Ishikawa (cell line): ENCODE measurements around the gene MARVELD2.

ENCODE experiments used
- CEBPB ChIP-seq: IDR thresholded peaks from 2 replicates; pipeline ENCODE4 v1.6.1; 2012
- EP300 ChIP-seq: IDR thresholded peaks from 2 replicates; pipeline ENCODE4 v1.6.1; 2012; ENCODE audit warnings: borderline replicate concordance
- MAX ChIP-seq: IDR thresholded peaks from 2 replicates; pipeline ENCODE4 v1.6.1; 2012
- NFIC ChIP-seq: IDR thresholded peaks from 2 replicates; pipeline ENCODE4 v1.6.1; 2012
- RAD21 ChIP-seq: IDR thresholded peaks from 2 replicates; pipeline ENCODE4 v1.6.1; 2012; ENCODE audit warnings: low read depth
- REST ChIP-seq: IDR thresholded peaks from 2 replicates; pipeline ENCODE4 v1.6.1; 2012; ENCODE audit warnings: low read depth, mild to moderate bottlenecking
- TAF1 ChIP-seq: IDR thresholded peaks from 2 replicates; pipeline ENCODE4 v1.6.1; 2012; ENCODE audit warnings: low read depth, mild to moderate bottlenecking
- TEAD4 ChIP-seq: IDR thresholded peaks from 2 replicates; pipeline ENCODE4 v1.6.1; 2012
- USF1 ChIP-seq: IDR thresholded peaks from 2 replicates; pipeline ENCODE4 v1.6.1; 2012
- YY1 ChIP-seq: IDR thresholded peaks from 2 replicates; pipeline ENCODE4 v1.6.1; 2012; ENCODE audit warnings: low read depth
- ZBTB7A ChIP-seq: IDR thresholded peaks from 2 replicates; pipeline ENCODE4 v1.6.1; 2012; ENCODE audit warnings: low read depth

- no peak for TF ChIP-seq TAF1
- no peak for TF ChIP-seq MAX
- no peak for TF ChIP-seq YY1
- no peak for TF ChIP-seq USF1
- no peak for TF ChIP-seq ZBTB7A
- no peak for TF ChIP-seq CEBPB
- TF ChIP-seq EP300: no peak
- TF ChIP-seq RAD21: no peak
- TF ChIP-seq TEAD4: no peak
- no peak for TF ChIP-seq NFIC
- no peak for TF ChIP-seq REST
These were observed 39.7 kb downstream of the MARVELD2 start for GRCh38 chr5:69454460-69455249.
